Natural killer cell (primary cell): ENCODE measurements around the gene PZP. TPM values are rescaled to one million over a fixed set of nuclear protein-coding genes. Genes with fewer than 3 reads are reported as not detected.

Source experiments
- ATAC-seq, 3 donors: fragments of 150-1000 bp in 2 of 3; fragments of 200-7000 bp in 1 of 3; cut with Tn5 transposase; 1 replicate in 1 of 3; 2 replicates in 2 of 3; pipeline ENCODE4 v1.10.0; 2021; ENCODE audit warnings: mild to moderate bottlenecking in 2 of 3, moderate library complexity in 2 of 3
- DNase-seq, 2 donors: peaks; one replicate each; pipeline versions ENCODE4 v3.0.0 to v3.0.0-alpha.2; 2013 to 2021; ENCODE audit warnings: mixed read lengths in 1 of 2
- H3K27ac ChIP-seq: one replicate; pipeline ENCODE4 v1.5.1; 2013; ENCODE audit warnings: mild to moderate bottlenecking, low read length
- H3K27me3 ChIP-seq: one replicate; pipeline ENCODE4 v1.6.1; 2013; ENCODE audit warnings: low read length; ENCODE audit not compliant: control insufficient read depth, insufficient read depth
- H3K36me3 ChIP-seq: one replicate; pipeline ENCODE4 v1.6.1; 2013; ENCODE audit warnings: low read length; ENCODE audit not compliant: control insufficient read depth, insufficient read depth
- H3K4me1 ChIP-seq: one replicate; pipeline ENCODE4 v1.6.1; 2013; ENCODE audit warnings: low read length; ENCODE audit not compliant: control insufficient read depth, insufficient read depth
- H3K4me3 ChIP-seq: one replicate; pipeline ENCODE4 v1.5.1; 2013; ENCODE audit warnings: low read length
- H3K9me3 ChIP-seq: one replicate; pipeline ENCODE4 v1.6.1; 2013; ENCODE audit warnings: low read length; ENCODE audit not compliant: control insufficient read depth, insufficient read depth
- H3K27ac Mint-ChIP-seq, 2 donors: one replicate each; pipeline ENCODE4 v1.8.0; 2022; ENCODE audit warnings: mild to moderate bottlenecking in 2 of 2, mixed read lengths in 2 of 2, moderate library complexity in 1 of 2
- H3K27me3 Mint-ChIP-seq, 2 donors: one replicate each; pipeline ENCODE4 v1.8.0; 2022; ENCODE audit warnings: low read depth in 2 of 2, mixed read lengths in 2 of 2
- H3K36me3 Mint-ChIP-seq: one replicate; pipeline ENCODE4 v1.8.0; 2022; ENCODE audit warnings: mixed read lengths
- H3K4me1 Mint-ChIP-seq, 2 donors: one replicate each; pipeline ENCODE4 v1.8.0; 2022; ENCODE audit warnings: mixed read lengths in 2 of 2
- H3K4me3 Mint-ChIP-seq: one replicate; pipeline ENCODE4 v1.8.0; 2022; ENCODE audit warnings: mild to moderate bottlenecking, moderate library complexity, mixed read lengths
- H3K9me3 Mint-ChIP-seq, 2 donors: one replicate each; pipeline ENCODE4 v1.8.0; 2022; ENCODE audit warnings: mixed read lengths in 2 of 2
- CTCF ChIP-seq: fragments of 200-600 bp; IDR thresholded peaks from one replicate; pipeline ENCODE4 v1.8.0; 2022; ENCODE audit warnings: antibody characterized with exemption
- WGBS: methylation state at CpG from one replicate; pipeline ENCODE4 v1.1.7; 2013; ENCODE audit warnings: missing lambda C conversion rate; ENCODE audit not compliant: insufficient coverage; 5-methylcytosine and 5-hydroxymethylcytosine counted together
- intact Hi-C: fragments of 100-400 bp; cut with micrococcal nuclease; formaldehyde crosslinking; loops from one replicate; pipeline ENCODE4 v1.14.2; 2022
- total RNA-seq, 4 donors: library from RNA; stranded (reverse); fragments of 120-200 nt in 1 of 4; gene quantifications; one replicate each; pipeline versions ENCODE4 v1.2.3 to v1.2.4, GENCODE V29; 2013 to 2022

Gene PZP
- total RNA-seq, 3 donors from 2014 or later (not counting 1 experiment from before 2014, with no cell fraction given) = not detected

GRCh38 chr12:9107542-9107873, 100.7 kb downstream of the PZP start:
- intact Hi-C loops = no loop called here
- no peaks in the 10 kb centered on the region for H3K4me1 ChIP-seq
- H3K27ac ChIP-seq = no peak overlapping the region
- H3K27me3 ChIP-seq = no peaks in the 10 kb centered on the region
- WGBS = 95% methylated on average over 3 of the region's 3 CpGs
- Mint-ChIP-seq H3K27ac (no peak overlapping the region), H3K4me3 (no peak overlapping the region), H3K36me3 (no peaks in the 10 kb centered on the region), H3K4me1 (peaks cover 0 to 5% of the 10 kb centered on the region in 2 donors), H3K27me3 (no peaks in the 10 kb centered on the region), H3K9me3 (no peaks in the 10 kb centered on the region)
- TF ChIP-seq CTCF = no peak
- peaks cover 29% of the 10 kb centered on the region for H3K36me3 ChIP-seq
- ATAC-seq (no peak), DNase-seq (no peak)
- H3K9me3 ChIP-seq = no peaks in the 10 kb centered on the region
- H3K4me3 ChIP-seq = no peak overlapping the region

- Histone ChIP-seq H3K4me1 (no peaks in the 10 kb centered on the region), H3K9me3 (no peaks in the 10 kb centered on the region), H3K36me3 (peaks cover 28% of the 10 kb centered on the region), H3K4me3 (no peak overlapping the region), H3K27ac (no peak overlapping the region), H3K27me3 (no peaks in the 10 kb centered on the region)
- Mint-ChIP-seq H3K27ac (no peak overlapping the region), H3K9me3 (no peaks in the 10 kb centered on the region), H3K4me1 (peaks cover 0 to 5% of the 10 kb centered on the region in 2 donors), H3K27me3 (no peaks in the 10 kb centered on the region), H3K36me3 (no peaks in the 10 kb centered on the region), H3K4me3 (no peak overlapping the region)
- intact Hi-C loops = no loop called here
- 95% methylated on average over 5 of the region's 11 CpGs for WGBS
- no peak for TF ChIP-seq CTCF
- DNase-seq (no peak), ATAC-seq (no peak)
Observed at GRCh38 chr12:9106610-9107541, 101.3 kb downstream of the PZP start.

- Mint-ChIP-seq H3K27me3 (no peaks in the 10 kb centered on the region), H3K36me3 (no peaks in the 10 kb centered on the region), H3K4me3 (no peak overlapping the region), H3K27ac (no peak overlapping the region), H3K9me3 (no peaks in the 10 kb centered on the region), H3K4me1 (peaks cover 0 to 5% of the 10 kb centered on the region in 2 donors)
- no peak for DNase-seq
- H3K4me3 ChIP-seq = no peak overlapping the region
- no peak for ATAC-seq
- H3K27me3 ChIP-seq = no peaks in the 10 kb centered on the region
- no peak for TF ChIP-seq CTCF
- H3K9me3 ChIP-seq = no peaks in the 10 kb centered on the region
- peaks cover 28% of the 10 kb centered on the region for H3K36me3 ChIP-seq
- no peaks in the 10 kb centered on the region for H3K4me1 ChIP-seq
- 60% methylated on average over 1 of the region's 1 CpG for WGBS
- no peak overlapping the region for H3K27ac ChIP-seq
- intact Hi-C loops = no loop called here
Observed at GRCh38 chr12:9106067-9106466, 102.1 kb downstream of the PZP start.
